Hypothalamus (tissue), 51 donors: ENCODE data around the gene GJD3.
A peak's percentile ranks its signal among the peaks of the same experiment; 100 is the strongest.

Experiments
- DNase-seq, 51 donors: peaks; one replicate each; lab custom pipeline; 2025; lab: John Stamatoyannopoulos, UW

GJD3 gene

GRCh38 chr17:40314584-40314956 lies 50.0 kb downstream of the GJD3 start:
- DNase-seq: peak in 17 of 51 donors; percentile 18 to 89 (median 55)

- DNase-seq: no peak
Measured at GRCh38 chr17:40313668-40314583, 50.6 kb downstream of the GJD3 start.
